K562 (cell line): Measurements from ENCODE around the gene IL15RA. TPM values are rescaled to one million over a fixed set of nuclear protein-coding genes. Genes with fewer than 3 reads are reported as not detected.
A peak's percentile ranks its signal among the peaks of the same experiment; 100 is the strongest.

ENCODE experiments used
- ATAC-seq: fragments of 200-7000 bp; cut with Tn5 transposase; 3 replicates; pipeline ENCODE4 v1.9.1; 2020; ENCODE audit warnings: moderate library complexity
- BruUV-seq: library from RNA; stranded (reverse); fragments of 400-500 nt; replicated peaks from 2 replicates; lab custom pipeline; 2021; lab: Mats Ljungman, UMichigan
- CTCF ChIA-PET: fragments of 300-600 bp; formaldehyde crosslinking; extraction: SDS; loops from one replicate; lab custom pipeline; 2021; ENCODE audit warnings: low intra/inter-chr PET ratio; lab: Yijun Ruan, JAX
- POLR2A ChIA-PET: fragments of 300-600, 350-650 bp; sonication (Branson Sonifier 250); formaldehyde crosslinking; extraction: SDS; loops from one replicate; lab custom pipeline; 2021; ENCODE audit warnings: antibody characterized with exemption, inconsistent platforms; lab: Yijun Ruan, JAX
- DNase-seq, 4 experiments: peaks; one replicate each; pipeline versions ENCODE4 v3.0.0 to v3.0.0-alpha.2; 2011 to 2018; ENCODE audit warnings: low spot score in 3 of 4, mixed read lengths in 3 of 4; ENCODE audit errors: extremely low read depth in 1 of 4
- FAIRE-seq: peaks from 2 replicates; lab custom pipeline; 2011; peaks lifted over from hg19 to GRCh38; lab: Jason Lieb, UNC
- H2AFZ ChIP-seq: 2 replicates; pipeline ENCODE4 v1.6.0; 2011; ENCODE audit warnings: low read depth, low read length, control low read depth, inconsistent platforms
- H3K27ac ChIP-seq: fragments of 200-600 bp; 3 replicates; pipeline ENCODE4 v1.8.0; 2011; ENCODE audit warnings: low read depth, mild to moderate bottlenecking, control low read depth, inconsistent platforms, low read length, moderate library complexity, mixed read lengths; ENCODE audit errors: extremely low read depth
- H3K27me3 ChIP-seq, 2 experiments: fragments of 300-600 bp in 1 of 2; 2 replicates in 1 of 2; 3 replicates in 1 of 2; pipeline versions ENCODE4 v1.6.0 to v1.8.0; 2011; ENCODE audit warnings: inconsistent platforms in 2 of 2, low read length in 2 of 2, mild to moderate bottlenecking in 1 of 2, mixed read lengths in 1 of 2, moderate library complexity in 1 of 2; ENCODE audit not compliant: control insufficient read depth in 2 of 2, insufficient read depth in 2 of 2
- H3K36me3 ChIP-seq: fragments of 300-600 bp; 3 replicates; pipeline ENCODE4 v1.8.0; 2011; ENCODE audit warnings: mild to moderate bottlenecking, low read length, inconsistent platforms; ENCODE audit not compliant: control insufficient read depth, insufficient read depth
- H3K4me1 ChIP-seq, 2 experiments: fragments of 200-600 bp in 1 of 2; replicated peaks in 1 of 2; 2 replicates in 1 of 2; 3 replicates in 1 of 2; pipeline versions ENCODE4 v1.5.1 to v1.8.0; 2011; ENCODE audit warnings: inconsistent platforms in 2 of 2, low read length in 2 of 2, mild to moderate bottlenecking in 1 of 2, mixed read lengths in 1 of 2, moderate library complexity in 1 of 2; ENCODE audit not compliant: control insufficient read depth in 2 of 2, insufficient read depth in 2 of 2
- H3K4me2 ChIP-seq: 2 replicates; pipeline ENCODE4 v1.6.1; 2011; ENCODE audit warnings: low read length, control low read depth, inconsistent platforms, mixed read lengths; ENCODE audit not compliant: insufficient read depth
- H3K4me3 ChIP-seq: fragments of 200-600 bp; sonication (generic), shearing (Covaris generic); 2 replicates; pipeline ENCODE4 v1.5.1; 2016; ENCODE audit warnings: control low read depth, inconsistent platforms
- H3K79me2 ChIP-seq: fragments of 200-600 bp; 3 replicates; pipeline ENCODE4 v1.8.0; 2011; ENCODE audit warnings: low read length, inconsistent platforms; ENCODE audit not compliant: control insufficient read depth, insufficient read depth
- H3K9ac ChIP-seq, 2 experiments: 2 replicates each; pipeline versions ENCODE4 v1.6.0 to v1.6.1; 2011; ENCODE audit warnings: low read depth in 2 of 2, low read length in 2 of 2, control low read depth in 1 of 2, inconsistent platforms in 1 of 2, mild to moderate bottlenecking in 1 of 2, mixed read lengths in 1 of 2; ENCODE audit not compliant: insufficient read depth in 1 of 2
- H3K9me1 ChIP-seq: one replicate; pipeline ENCODE4 v1.6.0; 2011; ENCODE audit warnings: inconsistent platforms, mild to moderate bottlenecking, low read length, moderate library complexity; ENCODE audit not compliant: control insufficient read depth, insufficient read depth
- H3K9me3 ChIP-seq: replicated peaks from 2 replicates; pipeline ENCODE4 v1.5.1; 2011; ENCODE audit warnings: low read depth, low read length, inconsistent platforms; ENCODE audit not compliant: control insufficient read depth, insufficient read depth
- H4K20me1 ChIP-seq: replicated peaks from 2 replicates; pipeline ENCODE4 v1.6.1; 2011; ENCODE audit warnings: low read length, inconsistent platforms, mixed read lengths; ENCODE audit not compliant: control insufficient read depth, insufficient read depth
- FOXA3 ChIP-seq, 2 experiments: fragments of 450-650 bp in 1 of 2; sonication (generic) in 1 of 2; formaldehyde crosslinking; IDR thresholded peaks in 1 of 2; conservative IDR thresholded peaks in 1 of 2; 2 replicates each; pipeline versions ENCODE4 v1.4.0 to v1.8.0; 2020 to 2022; ENCODE audit warnings: mild to moderate bottlenecking in 2 of 2, missing genetic modification reagents in 1 of 2
- GTF2A2 ChIP-seq: IDR thresholded peaks from 2 replicates; pipeline ENCODE4 v1.6.1; 2016; ENCODE audit warnings: mild to moderate bottlenecking, missing genetic modification characterization, missing compliant biosample characterization
- MEIS2 ChIP-seq: fragments of 450-650 bp; IDR thresholded peaks from 2 replicates; pipeline ENCODE4 v1.6.1; 2014; ENCODE audit warnings: mild to moderate bottlenecking; ENCODE audit not compliant: partially characterized antibody
- NEUROD1 ChIP-seq: fragments of 150-350 bp; IDR thresholded peaks from 2 replicates; pipeline ENCODE4 v1.6.1; 2014; ENCODE audit warnings: borderline replicate concordance, low read length, low read depth; ENCODE audit not compliant: partially characterized antibody
- NFIC ChIP-seq: fragments of 450-650 bp; IDR thresholded peaks from 2 replicates; pipeline ENCODE4 v1.6.1; 2017; ENCODE audit warnings: mild to moderate bottlenecking, inconsistent platforms
- NR4A1 ChIP-seq, 2 experiments: fragments of 250-450 bp in 1 of 2; fragments of 450-650 bp in 1 of 2; sonication (Bioruptor Pico) in 1 of 2; IDR thresholded peaks; 2 replicates each; pipeline versions ENCODE4 v1.4.0 to v1.6.1; 2016 to 2020; ENCODE audit warnings: mild to moderate bottlenecking in 2 of 2, missing compliant biosample characterization in 1 of 2, missing genetic modification characterization in 1 of 2, moderate library complexity in 1 of 2
- PRPF4 ChIP-seq: fragments of 200-400 bp; formaldehyde crosslinking; IDR thresholded peaks from one replicate; pipeline ENCODE4 v1.6.1; 2017; ENCODE audit warnings: low read length, low read depth, mild to moderate bottlenecking; ENCODE audit not compliant: insufficient read depth, poor library complexity, severe bottlenecking
- PURB ChIP-seq: sonication (generic); formaldehyde crosslinking; IDR thresholded peaks from 2 replicates; pipeline ENCODE4 v1.9.0; 2021; ENCODE audit warnings: low read depth, mild to moderate bottlenecking, missing genetic modification reagents
- RBM34 ChIP-seq: fragments of 200-400 bp; formaldehyde crosslinking; IDR thresholded peaks from 2 replicates; pipeline ENCODE4 v1.6.1; 2018; ENCODE audit warnings: low read length, borderline replicate concordance; ENCODE audit not compliant: insufficient read depth
- SUPT5H ChIP-seq: fragments of 450-650 bp; IDR thresholded peaks from 2 replicates; pipeline ENCODE4 v1.6.1; 2016
- ZC3H11A ChIP-seq: IDR thresholded peaks from 2 replicates; pipeline ENCODE4 v1.6.1; 2012; ENCODE audit warnings: low read depth, low read length, improper control_type of control experiment
- ZNF121 ChIP-seq: sonication (generic); formaldehyde crosslinking; conservative IDR thresholded peaks from 2 replicates; pipeline ENCODE4 v1.8.0; 2022; ENCODE audit warnings: missing genetic modification reagents
- ZNF586 ChIP-seq: fragments of 450-650 bp; formaldehyde crosslinking; conservative IDR thresholded peaks from 2 replicates; pipeline ENCODE4 v1.4.0; 2020; ENCODE audit warnings: mild to moderate bottlenecking, moderate library complexity
- ZZZ3 ChIP-seq: fragments of 450-650 bp; IDR thresholded peaks from 2 replicates; pipeline ENCODE4 v1.6.1; 2016; ENCODE audit warnings: antibody characterized with exemption, mild to moderate bottlenecking, moderate library complexity
- WGBS: fragments of 100-300 bp; shearing (Covaris generic); methylation state at CpG from one replicate; pipeline ENCODE4 v1.1.6; 2016; ENCODE audit warnings: low coverage, mixed read lengths; ENCODE audit not compliant: insufficient coverage; ENCODE audit errors: missing lambda C conversion rate; 5-methylcytosine and 5-hydroxymethylcytosine counted together
- in situ Hi-C: fragments of 300-500 bp; cut with MboI; formaldehyde crosslinking; loops from 4 replicates; pipeline ENCODE4 v1.15.0; 2018; ENCODE audit warnings: inconsistent platforms, mixed read lengths
- intact Hi-C: fragments of 100-400 bp; cut with micrococcal nuclease; formaldehyde crosslinking; loops from 2 replicates; pipeline ENCODE4 v1.14.2; 2022
- polyA plus RNA-seq, 8 experiments: library from polyadenylated mRNA; depleted of rRNA in 4 of 8; stranded (reverse) in 5 of 8; unstranded in 3 of 8; fragments of >200 nt; fragmentation: Nextera tagmentation in 2 of 8; fragmentation: Illumina TruSeq in 1 of 8; extraction: Ambion mirVana in 2 of 8; extraction: Trizol in 1 of 8; gene quantifications; 2 replicates each; pipeline versions ENCODE4 v1.2.1 to v1.2.3, GENCODE V29; 2011 to 2014; ENCODE audit warnings: inconsistent platforms in 1 of 8, missing spikeins in 1 of 8
- total RNA-seq, 7 experiments: library from RNA; depleted of rRNA in 6 of 7; stranded (reverse); fragments of >200 nt in 6 of 7; fragmentation: Illumina TruSeq in 2 of 7; extraction: Trizol in 2 of 7; gene quantifications; 2 replicates each; pipeline versions ENCODE4 v1.2.1 to v1.2.3, GENCODE V29; 2011 to 2021; ENCODE audit warnings: low replicate concordance in 1 of 7
- TF ChIP-seq, protein P1 (sequence below): fragments of 250-450 bp; sonication (Bioruptor Pico); IDR thresholded peaks from 2 replicates; pipeline ENCODE4 v1.4.0; 2020
- TF ChIP-seq, protein P2 (sequence below): fragments of 450-650 bp; IDR thresholded peaks from 2 replicates; pipeline ENCODE4 v1.6.1; 2018; ENCODE audit warnings: mild to moderate bottlenecking, low read depth; ENCODE audit not compliant: partially characterized antibody

The IL15RA gene
- total and polyA plus RNA-seq, 9 of the 15 experiments (the other 6 are each of a cell fraction or from before 2014, with no cell fraction given): 1.2 to 11.7 (median 8.0) TPM

DNA sequence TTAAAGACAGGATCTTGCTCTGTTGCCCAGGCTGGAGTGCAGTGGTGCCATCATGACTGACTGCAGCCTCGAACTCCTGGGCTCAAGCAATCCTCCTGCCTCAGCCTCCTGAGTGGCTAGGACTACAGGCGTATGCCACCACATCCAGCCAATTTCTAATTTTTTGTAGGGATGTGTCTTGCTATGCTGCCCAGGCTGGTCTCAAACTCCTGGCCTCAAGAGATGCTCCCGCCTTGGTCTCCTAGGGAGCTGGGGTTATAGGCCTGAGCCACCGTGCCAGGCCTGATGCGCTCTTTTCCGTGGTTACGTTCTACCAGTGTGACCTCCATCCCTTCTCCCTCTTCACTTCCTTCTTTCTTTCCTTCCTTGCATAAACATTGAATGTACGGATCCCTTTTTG is 34.2 kb upstream of the IL15RA start:
- POLR2A ChIA-PET: no interaction called here
- TF ChIP-seq ZC3H11A (no peak), ZNF586 (CRISPR knock-in tag) (no peak), SUPT5H (no peak), ZNF121 (peak; percentile 80), NFIC (peak; percentile 1; the same call in 1 of the 2 replicates), NEUROD1 (no peak), ZZZ3 (no peak), FOXA3 (CRISPR knock-in tag; conservative IDR thresholded peaks at IDR 0.05 in 1 of 2, IDR thresholded peaks at IDR 0.05 in 1 of 2) (no peak), PURB (CRISPR knock-in tag) (no peak), GTF2A2 (tag) (no peak), MEIS2 (no peak), PRPF4 (no peak), RBM34 (no peak), NR4A1 (CRISPR knock-in tag; IDR thresholded peaks at IDR 0.05) (no peak), NR4A1 (tag; IDR thresholded peaks at IDR 0.05) (no peak)
- TF ChIP-seq, protein P1, sequence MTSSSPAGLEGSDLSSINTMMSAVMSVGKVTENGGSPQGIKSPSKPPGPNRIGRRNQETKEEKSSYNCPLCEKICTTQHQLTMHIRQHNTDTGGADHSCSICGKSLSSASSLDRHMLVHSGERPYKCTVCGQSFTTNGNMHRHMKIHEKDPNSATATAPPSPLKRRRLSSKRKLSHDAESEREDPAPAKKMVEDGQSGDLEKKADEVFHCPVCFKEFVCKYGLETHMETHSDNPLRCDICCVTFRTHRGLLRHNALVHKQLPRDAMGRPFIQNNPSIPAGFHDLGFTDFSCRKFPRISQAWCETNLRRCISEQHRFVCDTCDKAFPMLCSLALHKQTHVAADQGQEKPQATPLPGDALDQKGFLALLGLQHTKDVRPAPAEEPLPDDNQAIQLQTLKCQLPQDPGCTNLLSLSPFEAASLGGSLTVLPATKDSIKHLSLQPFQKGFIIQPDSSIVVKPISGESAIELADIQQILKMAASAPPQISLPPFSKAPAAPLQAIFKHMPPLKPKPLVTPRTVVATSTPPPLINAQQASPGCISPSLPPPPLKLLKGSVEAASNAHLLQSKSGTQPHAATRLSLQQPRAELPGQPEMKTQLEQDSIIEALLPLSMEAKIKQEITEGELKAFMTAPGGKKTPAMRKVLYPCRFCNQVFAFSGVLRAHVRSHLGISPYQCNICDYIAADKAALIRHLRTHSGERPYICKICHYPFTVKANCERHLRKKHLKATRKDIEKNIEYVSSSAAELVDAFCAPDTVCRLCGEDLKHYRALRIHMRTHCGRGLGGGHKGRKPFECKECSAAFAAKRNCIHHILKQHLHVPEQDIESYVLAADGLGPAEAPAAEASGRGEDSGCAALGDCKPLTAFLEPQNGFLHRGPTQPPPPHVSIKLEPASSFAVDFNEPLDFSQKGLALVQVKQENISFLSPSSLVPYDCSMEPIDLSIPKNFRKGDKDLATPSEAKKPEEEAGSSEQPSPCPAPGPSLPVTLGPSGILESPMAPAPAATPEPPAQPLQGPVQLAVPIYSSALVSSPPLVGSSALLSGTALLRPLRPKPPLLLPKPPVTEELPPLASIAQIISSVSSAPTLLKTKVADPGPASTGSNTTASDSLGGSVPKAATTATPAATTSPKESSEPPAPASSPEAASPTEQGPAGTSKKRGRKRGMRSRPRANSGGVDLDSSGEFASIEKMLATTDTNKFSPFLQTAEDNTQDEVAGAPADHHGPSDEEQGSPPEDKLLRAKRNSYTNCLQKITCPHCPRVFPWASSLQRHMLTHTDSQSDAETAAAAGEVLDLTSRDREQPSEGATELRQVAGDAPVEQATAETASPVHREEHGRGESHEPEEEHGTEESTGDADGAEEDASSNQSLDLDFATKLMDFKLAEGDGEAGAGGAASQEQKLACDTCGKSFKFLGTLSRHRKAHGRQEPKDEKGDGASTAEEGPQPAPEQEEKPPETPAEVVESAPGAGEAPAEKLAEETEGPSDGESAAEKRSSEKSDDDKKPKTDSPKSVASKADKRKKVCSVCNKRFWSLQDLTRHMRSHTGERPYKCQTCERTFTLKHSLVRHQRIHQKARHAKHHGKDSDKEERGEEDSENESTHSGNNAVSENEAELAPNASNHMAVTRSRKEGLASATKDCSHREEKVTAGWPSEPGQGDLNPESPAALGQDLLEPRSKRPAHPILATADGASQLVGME (CRISPR knock-in tag): no peak
- TF ChIP-seq, protein P2, sequence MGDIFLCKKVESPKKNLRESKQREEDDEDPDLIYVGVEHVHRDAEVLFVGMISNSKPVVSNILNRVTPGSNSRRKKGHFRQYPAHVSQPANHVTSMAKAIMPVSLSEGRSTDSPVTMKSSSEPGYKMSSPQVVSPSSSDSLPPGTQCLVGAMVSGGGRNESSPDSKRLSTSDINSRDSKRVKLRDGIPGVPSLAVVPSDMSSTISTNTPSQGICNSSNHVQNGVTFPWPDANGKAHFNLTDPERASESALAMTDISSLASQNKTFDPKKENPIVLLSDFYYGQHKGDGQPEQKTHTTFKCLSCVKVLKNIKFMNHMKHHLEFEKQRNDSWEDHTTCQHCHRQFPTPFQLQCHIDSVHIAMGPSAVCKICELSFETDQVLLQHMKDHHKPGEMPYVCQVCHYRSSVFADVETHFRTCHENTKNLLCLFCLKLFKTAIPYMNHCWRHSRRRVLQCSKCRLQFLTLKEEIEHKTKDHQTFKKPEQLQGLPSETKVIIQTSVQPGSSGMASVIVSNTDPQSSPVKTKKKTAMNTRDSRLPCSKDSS: no peak
- no peak for ATAC-seq

More for the DNA sequence above, 34.2 kb upstream of the IL15RA start:
- H3K4me3 ChIP-seq: no peak overlapping the region
- no peaks in the 10 kb centered on the region; a peak in 1 of 5 replicates for H3K4me1 ChIP-seq
- H3K9me1 ChIP-seq: no peaks in the 10 kb centered on the region
- CTCF ChIA-PET: no interaction called here
- peaks cover 0 to 7% of the 10 kb centered on the region in 2 experiments; a peak in 1 of 5 replicates for H3K27me3 ChIP-seq
- WGBS: 57% methylated on average over 8 of the region's 8 CpGs
- no peaks in the 10 kb centered on the region for H3K79me2 ChIP-seq
- no TSS peak for BruUV-seq
- in situ Hi-C loops (no loop called here), intact Hi-C loops (loop anchor here (5.0 to 10.0 kb wide), 2 partner anchors 64 to 73 kb away; partner anchors contain the start of gene RBM17)
- no peak overlapping the region for H3K27ac ChIP-seq
- no peaks in the 10 kb centered on the region for H4K20me1 ChIP-seq
- H3K9ac ChIP-seq: no peak overlapping the region
- DNase-seq (no peak), FAIRE-seq (no peak)
- no peaks in the 10 kb centered on the region for H3K36me3 ChIP-seq
- no peak overlapping the region for H2AFZ ChIP-seq
- H3K9me3 ChIP-seq: no peaks in the 10 kb centered on the region
- H3K4me2 ChIP-seq: no peak overlapping the region
